ENCODE measurements around the gene CBFA2T2. TPM values are rescaled to one million over a fixed set of nuclear protein-coding genes. Genes with fewer than 3 reads are reported as not detected.
"Not testable (repeated sequence)": the region's sequence is repeated elsewhere in the genome, so short reads cannot be mapped to it uniquely, and the experiment has no call there.

CBFA2T2 gene
- 22.8 TPM for polyA plus RNA-seq

- Mint-ChIP-seq H3K27me3 (no peaks in the 10 kb centered on the region), H3K4me3 (peak within 1 kb of the TSS; percentile 85 to 97 (median 93)), H3K4me1 (peaks cover 3 to 14% (median 12%) of the 10 kb centered on the region in 3 donors), H3K36me3 (peaks cover 3% of the 10 kb centered on the region), H3K27ac (peak within 1 kb of the TSS; percentile 95 to 96 (median 96)), H3K9me3 (no peaks in the 10 kb centered on the region)
Observed at GRCh38 chr20:33490023-33490933, at the start of gene CBFA2T2. TSS of gene CBFA2T2 (plus strand) at chr20:33490096. CDS start at chr20:33490268, 172 bp downstream.

DNA sequence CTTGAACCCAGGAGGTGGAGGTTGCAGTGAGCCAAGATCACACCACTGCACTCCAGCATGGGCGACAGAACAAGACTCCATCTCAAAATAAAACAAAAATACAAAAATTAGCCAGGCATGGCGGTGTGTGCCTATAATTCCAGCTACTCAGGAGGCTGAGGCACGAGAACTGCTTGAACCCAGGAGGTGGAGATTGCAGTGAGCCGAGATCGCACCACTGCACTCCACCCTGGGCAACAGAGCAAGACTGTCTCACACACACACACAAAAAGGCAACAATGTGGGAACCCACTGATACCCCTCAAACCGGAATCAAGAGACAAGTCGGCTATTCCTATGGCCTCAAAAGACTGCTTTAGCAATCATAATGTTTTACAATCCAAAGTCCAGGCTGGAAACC lies 49.3 kb upstream of the CBFA2T2 start:
- Mint-ChIP-seq H3K4me3 (peak overlapping the region in 1 of 4 donors; percentile 67), H3K4me1 (peaks cover 12 to 25% (median 15%) of the 10 kb centered on the region in 3 donors)
- not testable (repeated sequence) for H3K36me3 Mint-ChIP-seq, H3K27me3 Mint-ChIP-seq, H3K27ac Mint-ChIP-seq, H3K9me3 Mint-ChIP-seq

GRCh38 chr20:33441142-33441955 lies 48.5 kb upstream of the CBFA2T2 start:
- peak overlapping the region in 2 of 4 donors; percentile 67 to 75 for H3K4me3 Mint-ChIP-seq
- peak overlapping the region in 2 of 3 donors; percentile 48 to 70 for H3K27ac Mint-ChIP-seq
- peaks cover 18 to 25% (median 21%) of the 10 kb centered on the region in 3 donors for H3K4me1 Mint-ChIP-seq
- H3K27me3 Mint-ChIP-seq: no peaks in the 10 kb centered on the region
- no peaks in the 10 kb centered on the region for H3K9me3 Mint-ChIP-seq
- H3K36me3 Mint-ChIP-seq: no peaks in the 10 kb centered on the region

- peaks cover 21 to 25% (median 22%) of the 10 kb centered on the region in 3 donors for H3K4me1 Mint-ChIP-seq
- H3K36me3 Mint-ChIP-seq: no peaks in the 10 kb centered on the region
- no peaks in the 10 kb centered on the region for H3K27me3 Mint-ChIP-seq
- H3K9me3 Mint-ChIP-seq: no peaks in the 10 kb centered on the region
- H3K27ac Mint-ChIP-seq: peak overlapping the region; percentile 26 to 70 (median 69)
- H3K4me3 Mint-ChIP-seq: peak overlapping the region; percentile 67 to 93 (median 84)
Observed at GRCh38 chr20:33442136-33443005, 47.5 kb upstream of the CBFA2T2 start.

DNA sequence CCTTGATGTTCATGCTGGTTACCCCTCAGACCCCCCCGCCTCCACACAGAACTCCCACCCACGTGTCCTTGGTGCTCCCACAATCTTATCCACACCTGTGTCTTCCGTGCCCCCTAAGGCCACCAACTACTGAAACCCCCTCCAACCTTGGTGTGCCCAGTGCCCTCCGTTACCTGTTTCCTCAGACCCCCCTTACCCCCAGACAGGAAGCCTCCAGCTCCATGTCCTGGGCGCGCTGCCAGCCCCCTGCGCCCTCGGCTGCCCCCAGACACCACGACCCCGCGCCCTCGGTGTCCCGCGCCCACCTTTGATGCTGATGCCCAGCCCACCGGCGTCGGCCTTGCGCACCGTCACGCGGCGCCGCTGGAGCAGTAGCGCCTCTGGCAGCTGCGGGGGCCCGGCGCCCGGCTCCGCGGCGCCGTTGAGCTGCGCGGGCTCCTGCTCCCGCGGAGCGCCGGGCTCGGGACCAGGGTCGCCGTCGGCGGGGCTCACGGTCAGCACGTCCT lies 46.8 kb upstream of the CBFA2T2 start:
- H3K36me3 Mint-ChIP-seq: no peaks in the 10 kb centered on the region
- H3K27me3 Mint-ChIP-seq: no peaks in the 10 kb centered on the region
- peak overlapping the region; percentile 67 to 93 (median 84) for H3K4me3 Mint-ChIP-seq
- H3K9me3 Mint-ChIP-seq: no peaks in the 10 kb centered on the region
- peak overlapping the region in 2 of 3 donors; percentile 18 to 69 for H3K27ac Mint-ChIP-seq
- H3K4me1 Mint-ChIP-seq: peaks cover 21 to 25% (median 22%) of the 10 kb centered on the region in 3 donors

- H3K36me3 Mint-ChIP-seq: no peaks in the 10 kb centered on the region
- peak within 1 kb of the TSS; percentile 23 to 97 (median 94) for H3K27ac Mint-ChIP-seq
- H3K27me3 Mint-ChIP-seq: no peaks in the 10 kb centered on the region
- H3K4me3 Mint-ChIP-seq: peak within 1 kb of the TSS; percentile 74 to 96 (median 92)
- H3K9me3 Mint-ChIP-seq: no peaks in the 10 kb centered on the region
- H3K4me1 Mint-ChIP-seq: peaks cover 21 to 25% (median 22%) of the 10 kb centered on the region in 3 donors
Observed at GRCh38 chr20:33443512-33444239, 46.2 kb upstream of the CBFA2T2 start, which contains the start of gene SNTA1. TSS of gene SNTA1 (minus strand) at chr20:33443763. CDS start at chr20:33443620, 143 bp downstream.

DNA sequence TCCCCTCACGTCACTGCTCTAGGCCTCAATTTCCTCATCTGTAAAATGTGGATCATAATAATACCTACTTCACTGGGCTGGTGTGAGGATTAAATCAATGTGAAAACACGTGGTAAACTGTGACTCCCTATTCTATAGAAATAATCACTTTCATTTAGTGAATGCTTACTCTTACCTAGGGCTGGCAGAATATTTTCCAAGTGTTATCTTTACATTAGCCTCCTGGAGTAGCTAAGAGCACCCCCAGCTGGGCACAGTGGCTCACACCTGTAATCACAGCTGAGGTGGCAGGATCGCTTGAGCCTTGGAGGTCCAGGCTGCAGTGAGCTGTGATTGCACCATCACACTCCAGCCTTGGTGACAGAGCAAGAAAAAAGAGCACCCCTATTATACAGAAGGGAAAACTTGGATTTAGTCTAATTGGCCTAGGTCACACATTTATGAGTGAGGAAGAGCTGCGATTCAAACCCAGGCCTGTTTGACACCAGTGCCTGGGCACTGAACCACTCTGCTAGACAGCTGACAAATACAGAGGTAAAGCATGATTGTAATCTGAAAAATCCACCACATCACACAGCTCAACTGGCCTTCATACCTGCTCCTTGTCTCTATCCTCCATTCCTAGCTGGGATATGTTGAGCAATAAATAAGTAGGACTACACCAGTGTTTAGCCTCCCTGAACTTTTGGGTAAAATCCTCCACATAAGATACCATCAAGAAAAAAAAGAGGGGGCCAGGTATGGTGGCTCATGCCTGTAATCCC lies 44.9 kb upstream of the CBFA2T2 start:
- H3K27ac Mint-ChIP-seq: peak overlapping the region; percentile 23 to 97 (median 94)
- H3K4me1 Mint-ChIP-seq: peaks cover 20 to 25% (median 21%) of the 10 kb centered on the region in 3 donors
- no peaks in the 10 kb centered on the region for H3K27me3 Mint-ChIP-seq
- peak overlapping the region; percentile 74 to 96 (median 92) for H3K4me3 Mint-ChIP-seq
- no peaks in the 10 kb centered on the region for H3K9me3 Mint-ChIP-seq
- H3K36me3 Mint-ChIP-seq: no peaks in the 10 kb centered on the region

GRCh38 chr20:33445881-33446625 lies 43.8 kb upstream of the CBFA2T2 start:
- H3K36me3 Mint-ChIP-seq: no peaks in the 10 kb centered on the region
- peak overlapping the region in 1 of 3 donors; percentile 31 for H3K27ac Mint-ChIP-seq
- H3K4me1 Mint-ChIP-seq: peaks cover 20 to 24% (median 21%) of the 10 kb centered on the region in 3 donors
- H3K27me3 Mint-ChIP-seq: no peaks in the 10 kb centered on the region
- peak overlapping the region in 2 of 4 donors; percentile 38 to 61 for H3K4me3 Mint-ChIP-seq
- H3K9me3 Mint-ChIP-seq: no peaks in the 10 kb centered on the region

DNA sequence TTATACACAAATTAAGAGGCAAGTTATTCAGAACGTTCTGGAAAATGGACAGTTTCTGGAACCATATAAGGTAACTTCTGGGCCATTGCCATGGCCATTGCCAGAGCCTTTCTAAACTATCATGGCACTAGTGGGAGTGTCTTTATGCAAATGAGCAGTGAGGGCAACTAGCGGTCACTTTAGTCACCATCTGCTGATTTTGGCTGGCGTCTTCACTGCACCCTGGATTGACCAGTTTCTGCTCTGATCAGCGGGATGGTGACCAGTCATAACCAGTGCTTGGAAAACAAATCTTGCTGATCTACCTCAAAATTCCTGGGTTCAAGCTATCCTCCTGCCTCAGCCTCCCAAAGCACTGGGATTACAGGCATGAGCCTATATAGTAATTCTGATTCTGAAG lies 39.0 kb upstream of the CBFA2T2 start:
- Mint-ChIP-seq H3K27ac (no peak overlapping the region), H3K36me3 (no peaks in the 10 kb centered on the region), H3K9me3 (no peaks in the 10 kb centered on the region), H3K4me1 (peaks cover 0 to 7% (median 6%) of the 10 kb centered on the region in 3 donors), H3K27me3 (no peaks in the 10 kb centered on the region), H3K4me3 (peak overlapping the region in 2 of 4 donors; percentile 23 to 25)

DNA sequence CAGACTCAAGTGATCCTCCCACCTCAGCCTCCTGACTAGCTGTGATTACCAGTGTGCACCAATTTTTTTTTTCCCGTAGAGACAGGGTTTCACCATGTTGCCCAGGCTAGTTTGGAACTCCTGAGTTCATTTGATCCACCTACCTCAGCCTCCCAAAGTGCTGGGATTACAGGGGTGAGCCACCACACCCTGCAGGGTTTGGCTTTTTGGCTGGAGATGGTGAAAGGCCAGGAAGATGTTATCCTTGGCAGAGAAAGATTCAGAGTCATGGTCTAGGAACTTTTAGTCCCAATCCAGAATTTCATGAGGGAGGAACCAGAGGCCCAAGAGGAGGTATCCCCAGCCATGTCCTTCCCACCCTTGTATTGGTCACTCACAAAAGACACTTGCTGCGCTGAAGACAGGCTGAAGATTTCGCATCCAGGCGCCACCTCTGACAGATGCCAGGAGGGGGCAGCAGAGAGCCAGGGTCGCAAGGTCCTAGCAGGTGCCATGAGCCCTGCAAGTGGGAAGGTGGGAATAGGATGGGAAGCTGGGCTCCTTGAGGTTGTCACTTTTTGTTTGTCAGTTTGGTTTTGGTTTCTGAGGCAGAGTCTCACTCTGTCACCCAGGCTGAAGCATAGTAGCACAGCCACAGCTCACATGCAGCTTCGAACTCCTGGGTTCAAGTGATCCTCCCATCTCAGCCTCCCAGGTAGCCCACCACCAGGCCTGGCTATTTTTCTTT lies 32.8 kb upstream of the CBFA2T2 start:
- H3K36me3 Mint-ChIP-seq, H3K27ac Mint-ChIP-seq, H3K4me3 Mint-ChIP-seq, H3K9me3 Mint-ChIP-seq, H3K4me1 Mint-ChIP-seq, H3K27me3 Mint-ChIP-seq: not testable (repeated sequence)

DNA sequence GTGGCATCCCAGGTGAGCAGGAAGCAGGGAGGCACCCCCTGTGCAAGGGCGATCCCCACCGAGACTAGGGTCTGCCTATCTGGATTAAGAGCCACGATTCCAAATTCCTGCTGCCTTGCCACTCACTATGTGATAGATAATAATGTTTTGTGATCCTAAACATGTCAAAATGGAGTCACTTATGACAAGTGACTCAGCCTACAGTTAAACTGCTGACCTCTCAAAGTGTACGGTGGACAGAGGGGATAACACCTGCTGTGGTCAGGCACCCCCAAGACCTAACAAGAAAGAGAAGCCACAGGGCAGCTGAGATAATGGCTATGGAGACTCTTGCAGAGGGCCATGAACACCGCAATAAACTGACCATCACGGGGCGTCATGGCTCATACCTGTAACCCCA lies 30.3 kb upstream of the CBFA2T2 start:
- Mint-ChIP-seq H3K27ac (no peak overlapping the region), H3K4me1 (peaks cover 3 to 8% (median 5%) of the 10 kb centered on the region in 3 donors), H3K9me3 (no peaks in the 10 kb centered on the region), H3K36me3 (no peaks in the 10 kb centered on the region), H3K27me3 (no peaks in the 10 kb centered on the region), H3K4me3 (no peak overlapping the region)

DNA sequence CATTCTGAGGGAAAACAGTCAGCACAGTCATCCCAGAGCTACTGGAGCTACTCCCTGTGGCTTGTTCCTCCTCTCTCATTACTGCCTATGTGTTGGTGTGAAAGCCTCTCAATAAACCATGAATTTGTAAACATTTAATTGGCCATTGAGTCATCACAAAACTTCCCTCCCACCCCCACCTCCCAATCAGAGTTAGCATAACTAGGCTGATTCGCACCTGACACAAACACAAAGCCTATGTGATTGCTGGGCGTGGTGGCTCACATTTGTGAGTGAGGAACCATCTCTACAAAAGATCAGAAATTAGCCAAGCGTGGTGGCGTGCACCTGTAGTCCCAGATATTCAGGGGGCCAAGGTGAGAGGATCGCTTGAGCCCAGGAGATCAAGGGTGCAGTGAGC lies 29.2 kb upstream of the CBFA2T2 start:
- Mint-ChIP-seq H3K4me3 (peak overlapping the region in 1 of 4 donors; percentile 80), H3K4me1 (peaks cover 8 to 15% (median 9%) of the 10 kb centered on the region in 3 donors), H3K9me3 (no peaks in the 10 kb centered on the region), H3K36me3 (no peaks in the 10 kb centered on the region), H3K27ac (peak overlapping the region in 1 of 3 donors; percentile 86), H3K27me3 (no peaks in the 10 kb centered on the region)
